Osteoblast (primary cell): Measurements from ENCODE around the gene TREH. TPM values are rescaled to one million over a fixed set of nuclear protein-coding genes. Genes with fewer than 3 reads are reported as not detected.
"Not testable (repeated sequence)": the region's sequence is repeated elsewhere in the genome, so short reads cannot be mapped to it uniquely, and the experiment has no call there.

ENCODE experiments used
- DNase-seq: peaks from one replicate; pipeline ENCODE4 v3.0.0; 2011; ENCODE audit warnings: low spot score, mixed read lengths; ENCODE audit not compliant: insufficient read length; ENCODE audit errors: missing footprints
- H2AFZ ChIP-seq: 2 replicates; pipeline ENCODE4 v1.6.0; 2011; ENCODE audit warnings: mild to moderate bottlenecking, low read length
- H3K27ac ChIP-seq: 2 replicates; pipeline ENCODE4 v1.5.1; 2011; ENCODE audit warnings: mild to moderate bottlenecking, low read depth, low read length, moderate library complexity
- H3K27me3 ChIP-seq: 2 replicates; pipeline ENCODE4 v1.6.0; 2012; ENCODE audit warnings: mild to moderate bottlenecking, control low read depth, inconsistent platforms, low read length, moderate library complexity; ENCODE audit not compliant: insufficient read depth
- H3K36me3 ChIP-seq: 2 replicates; pipeline ENCODE4 v1.5.1; 2011; ENCODE audit warnings: mild to moderate bottlenecking, low read length, control low read depth, moderate library complexity; ENCODE audit not compliant: insufficient read depth
- H3K4me1 ChIP-seq: 2 replicates; pipeline ENCODE4 v1.5.1; 2011; ENCODE audit warnings: mild to moderate bottlenecking, low read length, control low read depth, moderate library complexity; ENCODE audit not compliant: insufficient read depth
- H3K4me2 ChIP-seq: 2 replicates; pipeline ENCODE4 v1.6.0; 2011; ENCODE audit warnings: mild to moderate bottlenecking, low read length; ENCODE audit not compliant: insufficient read depth
- H3K4me3 ChIP-seq: fragments of 200-600 bp; sonication (generic); 3 replicates; pipeline ENCODE4 v1.5.1; 2012; ENCODE audit warnings: mild to moderate bottlenecking, low read length, inconsistent platforms; ENCODE audit not compliant: insufficient read depth
- H3K79me2 ChIP-seq: 2 replicates; pipeline ENCODE4 v1.6.0; 2012; ENCODE audit warnings: mild to moderate bottlenecking, low read length, control low read depth, inconsistent platforms; ENCODE audit not compliant: insufficient read depth
- H3K9me3 ChIP-seq: 2 replicates; pipeline ENCODE4 v1.5.1; 2011; ENCODE audit warnings: low read depth, low read length, control low read depth
- H4K20me1 ChIP-seq: 2 replicates; pipeline ENCODE4 v1.6.0; 2012; ENCODE audit warnings: mild to moderate bottlenecking, low read length, control low read depth; ENCODE audit not compliant: insufficient read depth
- total RNA-seq: library from RNA; depleted of rRNA; stranded (reverse); fragments of >200 nt; gene quantifications from 2 replicates; pipeline ENCODE4 v1.2.3, GENCODE V29; 2012
- TF ChIP-seq, protein P1 (sequence below): IDR thresholded peaks from 2 replicates; pipeline ENCODE4 v1.5.1; 2011; ENCODE audit warnings: mild to moderate bottlenecking, low read depth, low read length, moderate library complexity; ENCODE audit errors: extremely low read depth

The TREH gene
- total RNA-seq, 1 donor: not detected

DNA sequence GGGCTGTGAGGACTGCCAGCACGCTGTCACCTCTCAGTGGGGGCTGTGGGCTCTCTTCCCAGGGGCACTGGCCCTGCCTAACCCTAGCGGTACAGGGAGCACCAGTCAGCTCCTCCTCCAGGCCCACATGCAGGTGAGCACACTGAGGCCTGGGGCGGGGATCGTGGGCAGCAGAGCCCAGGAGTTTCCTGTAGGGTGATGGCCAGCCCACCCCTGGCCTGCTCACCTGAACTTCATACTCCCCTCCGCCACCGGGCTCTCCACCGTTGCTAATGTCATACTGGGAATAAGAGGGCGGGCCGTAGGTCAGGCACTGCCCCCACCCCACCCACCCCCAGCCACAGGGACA is 10.0 kb upstream of the TREH start:
- Histone ChIP-seq H4K20me1 (no peaks in the 10 kb centered on the region), H2AFZ (peak overlapping the region; percentile 70), H3K4me2 (peak overlapping the region; percentile 84), H3K4me3 (peak overlapping the region; percentile 25), H3K79me2 (no peaks in the 10 kb centered on the region), H3K36me3 (no peaks in the 10 kb centered on the region), H3K27ac (no peak overlapping the region), H3K4me1 (peaks cover 11% of the 10 kb centered on the region), H3K9me3 (no peaks in the 10 kb centered on the region), H3K27me3 (peaks cover 6% of the 10 kb centered on the region)
- TF ChIP-seq, protein P1, sequence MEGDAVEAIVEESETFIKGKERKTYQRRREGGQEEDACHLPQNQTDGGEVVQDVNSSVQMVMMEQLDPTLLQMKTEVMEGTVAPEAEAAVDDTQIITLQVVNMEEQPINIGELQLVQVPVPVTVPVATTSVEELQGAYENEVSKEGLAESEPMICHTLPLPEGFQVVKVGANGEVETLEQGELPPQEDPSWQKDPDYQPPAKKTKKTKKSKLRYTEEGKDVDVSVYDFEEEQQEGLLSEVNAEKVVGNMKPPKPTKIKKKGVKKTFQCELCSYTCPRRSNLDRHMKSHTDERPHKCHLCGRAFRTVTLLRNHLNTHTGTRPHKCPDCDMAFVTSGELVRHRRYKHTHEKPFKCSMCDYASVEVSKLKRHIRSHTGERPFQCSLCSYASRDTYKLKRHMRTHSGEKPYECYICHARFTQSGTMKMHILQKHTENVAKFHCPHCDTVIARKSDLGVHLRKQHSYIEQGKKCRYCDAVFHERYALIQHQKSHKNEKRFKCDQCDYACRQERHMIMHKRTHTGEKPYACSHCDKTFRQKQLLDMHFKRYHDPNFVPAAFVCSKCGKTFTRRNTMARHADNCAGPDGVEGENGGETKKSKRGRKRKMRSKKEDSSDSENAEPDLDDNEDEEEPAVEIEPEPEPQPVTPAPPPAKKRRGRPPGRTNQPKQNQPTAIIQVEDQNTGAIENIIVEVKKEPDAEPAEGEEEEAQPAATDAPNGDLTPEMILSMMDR: no peak
- DNase-seq: no peak

GRCh38 chr11:118688851-118689502 is 9.5 kb upstream of the TREH start:
- H3K79me2 ChIP-seq: no peaks in the 10 kb centered on the region
- no peak overlapping the region for H3K4me3 ChIP-seq
- no peaks in the 10 kb centered on the region for H4K20me1 ChIP-seq
- peak overlapping the region; percentile 84 for H3K4me2 ChIP-seq
- H3K27ac ChIP-seq: no peak overlapping the region
- peaks cover 6% of the 10 kb centered on the region for H3K27me3 ChIP-seq
- TF ChIP-seq, protein P1: no peak
- no peak for DNase-seq
- no peaks in the 10 kb centered on the region for H3K9me3 ChIP-seq
- H2AFZ ChIP-seq: peak overlapping the region; percentile 70
- no peaks in the 10 kb centered on the region for H3K36me3 ChIP-seq
- H3K4me1 ChIP-seq: peaks cover 11% of the 10 kb centered on the region

DNA sequence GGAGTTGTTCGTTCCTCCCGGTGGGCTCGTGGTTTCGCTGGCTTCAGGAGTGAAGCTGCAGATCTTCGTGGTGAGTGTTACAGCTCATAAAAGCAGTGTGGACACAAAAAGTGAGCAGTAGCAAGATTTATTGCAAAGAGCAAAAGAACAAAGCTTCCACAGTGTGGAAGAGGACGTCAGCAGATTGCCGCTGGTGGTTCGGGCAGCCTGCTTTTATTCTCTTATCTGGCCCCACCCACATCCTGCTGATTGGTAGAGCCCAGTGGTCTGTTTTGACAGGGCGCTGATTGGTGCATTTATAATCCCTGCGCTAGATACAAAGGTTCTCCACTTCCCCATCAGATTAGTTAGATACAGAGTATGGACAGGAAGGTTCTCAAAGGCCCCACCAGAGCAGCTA is 8.9 kb upstream of the TREH start:
- not testable (repeated sequence) for H2AFZ ChIP-seq, DNase-seq, H3K9me3 ChIP-seq, H3K4me2 ChIP-seq, H3K27me3 ChIP-seq, H3K27ac ChIP-seq, H3K79me2 ChIP-seq, H4K20me1 ChIP-seq, H3K36me3 ChIP-seq, H3K4me3 ChIP-seq
- peaks cover 11% of the 10 kb centered on the region for H3K4me1 ChIP-seq

DNA sequence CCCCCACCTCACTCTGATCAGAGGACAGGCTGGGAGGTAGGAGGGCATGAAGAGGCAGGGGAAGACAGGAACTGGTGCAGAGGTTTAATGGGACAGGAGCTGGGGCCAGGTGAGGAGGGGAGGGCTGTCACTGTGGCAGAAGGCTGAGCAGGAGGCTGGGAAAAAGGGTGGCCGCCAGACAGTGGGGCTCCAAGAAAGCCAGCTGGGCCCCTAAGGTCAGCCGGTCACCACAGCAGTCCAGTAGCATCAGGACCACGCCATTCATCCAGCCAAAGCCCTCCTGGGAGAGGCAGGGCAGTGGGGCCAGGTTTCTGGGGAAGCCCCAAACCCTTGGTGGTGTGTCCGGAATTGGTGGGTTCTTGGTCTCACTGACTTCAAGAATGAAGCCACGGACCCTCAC is 8.5 kb upstream of the TREH start:
- Histone ChIP-seq H3K4me2 (no peak overlapping the region), H3K4me3 (no peak overlapping the region), H3K4me1 (peaks cover 11% of the 10 kb centered on the region), H3K9me3 (no peaks in the 10 kb centered on the region), H3K27me3 (peaks cover 6% of the 10 kb centered on the region), H4K20me1 (no peaks in the 10 kb centered on the region), H3K79me2 (no peaks in the 10 kb centered on the region), H2AFZ (no peak overlapping the region), H3K27ac (no peak overlapping the region), H3K36me3 (no peaks in the 10 kb centered on the region)
- TF ChIP-seq, protein P1: no peak
- DNase-seq: no peak
